HCEC 1CT (cell line): ENCODE data around the gene GPR75.

Experiments used
- DNase-seq: peaks from one replicate; pipeline ENCODE4 v3.0.0-alpha.2; 2017

Gene GPR75

GRCh38 chr2:53859206-53860181 lies at the start of gene GPR75:
Gene GPR75 (minus strand): TSS chr2:53859967. CDS start chr2:53854756, 5,211 bp downstream.
- no peak for DNase-seq

- DNase-seq: no peak
These were observed 47.8 kb upstream of the GPR75 start for GRCh38 chr2:53907582-53907981.

DNA sequence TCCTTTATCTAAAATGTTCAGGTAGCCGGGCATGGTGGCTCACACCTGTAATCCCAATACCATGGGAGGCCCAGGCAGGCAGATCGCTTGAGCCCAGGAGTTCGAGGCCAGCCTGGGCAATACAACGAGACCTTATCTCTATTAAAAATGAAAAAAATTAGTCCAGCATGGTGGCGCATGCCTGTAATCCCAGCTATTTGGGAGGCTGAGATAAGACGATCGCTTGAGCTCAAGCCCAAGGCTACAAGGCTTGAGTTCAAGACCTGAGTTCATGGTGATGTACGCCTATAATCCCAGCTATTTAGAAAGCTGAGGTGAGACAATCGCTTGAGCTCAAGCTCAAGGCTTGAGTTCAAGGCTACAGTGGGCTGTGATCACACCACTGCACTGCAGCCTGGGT lies 45.6 kb upstream of the GPR75 start:
- DNase-seq: no peak

- DNase-seq: no peak
These were observed 43.2 kb upstream of the GPR75 start for GRCh38 chr2:53903011-53903410.

GRCh38 chr2:53901192-53901591 lies 41.4 kb upstream of the GPR75 start:
- no peak for DNase-seq

DNA sequence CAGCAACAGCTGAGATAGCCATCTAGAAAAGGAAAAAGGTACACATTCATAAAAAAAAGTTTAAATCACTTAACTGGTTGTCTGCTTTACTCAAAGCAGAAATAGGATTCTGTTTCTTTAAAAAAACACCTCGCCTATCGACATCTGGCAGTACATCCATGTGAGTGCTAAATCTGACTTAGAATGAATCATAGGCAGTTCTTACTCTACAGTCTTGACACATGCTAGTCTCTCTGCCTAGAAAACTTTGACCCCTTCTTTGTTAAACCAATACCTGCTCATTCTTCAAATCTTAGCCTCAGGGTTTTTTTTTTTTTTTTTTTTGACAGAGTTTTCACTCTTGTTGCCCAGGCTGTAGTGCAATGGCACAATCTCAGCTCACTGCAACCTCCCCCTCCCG lies 37.1 kb upstream of the GPR75 start:
- peak; percentile 87 for DNase-seq

GRCh38 chr2:53886406-53887280 lies 26.9 kb upstream of the GPR75 start:
- DNase-seq: no peak

DNA sequence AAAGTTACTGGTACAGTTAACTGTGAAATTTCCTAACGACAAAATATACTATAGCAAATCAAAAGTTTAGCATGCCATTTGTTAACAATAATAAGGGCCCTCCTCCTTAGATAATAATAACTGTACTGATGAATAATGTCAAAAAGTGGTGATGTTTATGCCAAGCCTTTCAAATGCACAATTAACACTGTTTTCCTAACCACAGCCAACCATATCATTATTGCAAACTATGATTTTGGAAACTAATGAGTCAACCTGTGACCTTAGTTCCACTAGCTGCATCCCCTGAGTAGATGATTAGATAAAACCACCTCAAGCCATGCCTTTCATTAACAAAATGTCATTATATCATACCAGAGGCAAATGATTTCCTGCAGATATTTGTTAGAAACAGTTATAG lies 25.1 kb upstream of the GPR75 start:
- DNase-seq: no peak

DNA sequence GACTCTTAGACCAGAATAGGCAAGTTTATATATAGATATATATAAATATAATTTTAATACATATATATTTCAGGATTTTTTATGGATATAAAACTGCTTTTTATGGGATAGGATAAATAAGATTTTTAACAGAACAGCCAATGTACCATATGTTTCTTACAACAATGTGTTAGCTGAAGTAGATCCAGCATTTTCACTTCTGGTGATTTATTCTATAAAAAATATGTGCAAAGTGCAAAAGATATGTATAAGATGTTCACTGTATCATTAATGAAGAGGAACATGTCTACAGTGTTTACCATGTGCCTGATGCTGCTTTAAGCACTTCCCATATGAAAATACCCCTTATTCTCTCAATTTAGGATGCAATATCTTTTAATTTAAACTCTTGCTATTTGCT lies 22.2 kb upstream of the GPR75 start:
- DNase-seq: no peak

DNA sequence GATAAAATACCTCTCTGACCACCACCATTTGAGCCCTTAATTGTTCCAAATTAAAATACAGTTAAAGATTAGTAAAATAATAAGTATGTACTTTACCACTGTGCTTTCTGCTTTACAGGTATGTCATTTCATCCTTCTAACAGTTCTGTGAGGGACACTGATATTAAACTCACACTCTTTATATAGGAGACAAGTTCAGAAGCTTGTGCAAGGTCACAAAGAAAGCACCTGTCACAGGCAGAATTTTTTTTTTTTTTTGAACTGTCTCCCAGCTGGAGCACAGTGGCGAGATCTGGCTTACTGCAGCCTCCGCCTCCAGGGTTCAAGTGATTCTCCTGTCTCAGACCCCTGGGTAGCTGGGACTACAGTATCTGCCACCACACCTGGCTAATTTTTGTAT lies 21.6 kb upstream of the GPR75 start:
- no peak for DNase-seq

GRCh38 chr2:53880756-53881155 lies 21.0 kb upstream of the GPR75 start:
- DNase-seq: peak; percentile 70

DNA sequence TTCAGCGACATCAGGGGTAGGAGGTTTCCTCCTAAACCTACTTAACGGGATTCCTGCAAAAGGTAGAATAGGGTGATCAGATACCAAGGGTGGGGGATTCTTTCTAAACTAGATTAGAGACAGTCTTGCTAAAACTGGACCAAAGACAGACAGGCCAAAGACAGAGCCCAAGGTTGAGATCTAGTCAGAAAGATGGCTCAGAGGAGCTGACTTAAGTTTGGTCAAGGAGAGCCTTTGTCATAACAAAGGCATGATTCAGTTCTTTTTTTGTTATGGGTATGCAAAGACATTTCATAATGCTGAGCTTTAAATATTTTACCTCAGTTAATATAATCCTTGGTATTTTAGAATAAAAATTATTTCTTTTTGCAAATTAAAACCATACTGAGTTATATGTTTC lies 17.8 kb upstream of the GPR75 start:
- peak; percentile 8 for DNase-seq

DNA sequence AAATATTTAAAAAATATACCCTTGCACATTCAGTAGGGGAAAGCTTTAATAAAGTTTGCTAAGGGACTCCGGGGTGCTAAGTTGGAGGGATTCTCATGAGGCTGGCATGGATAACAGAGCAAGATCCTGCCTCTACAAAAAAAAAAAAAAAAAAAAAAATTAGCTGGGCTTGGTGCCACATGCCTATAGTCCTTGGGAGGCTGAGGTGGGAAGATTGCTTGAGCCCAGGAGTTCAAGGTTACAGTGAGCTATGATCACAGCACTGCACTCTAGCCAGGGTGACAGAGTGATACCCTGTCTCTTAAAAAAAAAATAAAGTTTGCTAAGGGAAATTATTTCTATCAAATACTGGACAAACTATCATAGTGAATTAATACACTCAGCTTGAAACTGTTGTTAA lies 17.3 kb upstream of the GPR75 start:
- no peak for DNase-seq

GRCh38 chr2:53874401-53874950 lies 14.7 kb upstream of the GPR75 start:
- DNase-seq: no peak

DNA sequence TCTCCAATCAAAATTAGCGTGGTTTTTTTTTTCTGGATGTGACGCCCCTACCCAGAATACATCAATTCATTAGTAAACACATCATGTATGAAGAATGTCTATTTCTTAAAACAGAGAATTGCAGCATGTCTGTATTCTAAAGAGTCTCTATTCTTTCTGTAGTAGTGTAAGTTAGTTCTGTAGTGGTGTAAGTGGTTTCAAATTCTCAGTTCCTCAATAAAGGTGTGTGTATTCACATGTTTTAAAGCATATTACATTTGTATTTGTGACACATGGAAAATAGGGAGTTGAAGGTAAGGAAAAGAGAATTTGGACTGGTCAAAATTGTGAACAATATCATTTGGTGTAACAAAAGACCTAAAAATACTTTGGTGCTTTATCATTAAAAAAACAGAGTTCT lies 8.0 kb upstream of the GPR75 start:
- DNase-seq: no peak

DNA sequence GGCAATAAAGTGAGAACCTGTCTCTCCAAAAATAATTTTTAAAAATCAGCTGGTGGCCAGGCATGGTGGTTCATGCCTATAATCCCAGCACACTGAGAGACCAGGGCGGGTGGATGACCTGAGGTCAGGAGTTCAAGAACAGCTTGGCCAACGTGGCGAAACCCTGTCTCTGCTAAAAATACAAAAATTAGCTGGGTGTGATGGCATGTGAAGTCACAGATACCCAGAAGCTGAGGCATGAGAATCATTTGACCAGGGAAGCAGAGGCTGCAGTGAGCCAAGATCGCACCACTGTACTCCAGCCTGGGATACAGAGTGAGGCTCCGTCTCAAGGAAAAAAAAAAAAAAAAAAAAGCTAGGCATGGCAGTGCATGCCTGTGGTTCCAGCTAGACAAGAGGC lies 7.4 kb upstream of the GPR75 start:
- no peak for DNase-seq

DNA sequence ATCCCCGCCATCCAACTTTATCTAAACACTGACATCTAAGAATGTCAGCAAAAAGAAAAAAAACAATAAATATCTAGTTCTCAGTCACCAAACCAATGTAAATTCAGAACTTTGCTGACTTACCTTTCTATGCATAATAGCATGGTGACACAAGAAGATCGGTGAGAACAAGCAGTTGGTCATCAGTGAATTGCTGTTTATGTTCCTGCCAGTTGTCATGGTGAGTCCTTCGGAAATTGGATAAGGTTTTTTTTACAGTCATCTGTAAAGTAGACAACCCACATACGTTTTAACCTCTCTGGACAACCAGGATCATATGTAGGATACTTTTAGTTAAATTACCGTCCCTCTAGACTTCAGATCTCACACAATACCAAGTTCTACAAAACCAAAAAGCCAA lies 6.2 kb upstream of the GPR75 start:
- no peak for DNase-seq

GRCh38 chr2:53865264-53865663 lies 5.5 kb upstream of the GPR75 start:
- no peak for DNase-seq

DNA sequence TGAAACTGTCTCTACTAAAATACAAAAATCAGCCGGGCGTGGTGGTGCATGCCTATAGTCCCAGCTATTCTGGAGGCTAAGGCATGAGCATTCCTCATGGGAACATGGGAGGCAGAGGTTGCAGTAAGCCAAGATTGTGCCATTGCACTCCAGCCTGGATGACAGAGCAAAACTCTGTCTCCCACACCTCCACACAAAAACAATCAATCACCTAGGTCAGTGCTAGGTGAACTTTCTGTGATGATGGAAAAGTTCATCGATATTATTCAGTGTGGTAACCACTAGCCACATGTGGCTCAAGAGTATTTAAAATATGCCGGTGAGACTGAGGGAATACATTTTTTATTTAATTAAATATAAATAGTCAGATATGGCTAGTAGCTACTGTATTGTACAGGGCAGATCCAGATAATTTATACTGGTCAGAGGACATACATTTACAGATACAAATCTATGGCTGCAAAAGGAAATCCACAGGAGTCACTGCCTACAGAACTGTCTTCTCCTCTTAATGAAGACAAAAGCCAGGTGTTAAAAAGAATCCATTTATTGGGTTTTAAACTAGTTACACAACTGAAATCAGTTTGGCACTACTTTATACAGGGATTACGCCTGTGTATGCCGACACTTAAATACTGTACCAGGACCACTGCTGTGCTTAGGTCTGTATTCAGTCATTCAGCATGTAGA lies 3.9 kb upstream of the GPR75 start:
- DNase-seq: no peak

DNA sequence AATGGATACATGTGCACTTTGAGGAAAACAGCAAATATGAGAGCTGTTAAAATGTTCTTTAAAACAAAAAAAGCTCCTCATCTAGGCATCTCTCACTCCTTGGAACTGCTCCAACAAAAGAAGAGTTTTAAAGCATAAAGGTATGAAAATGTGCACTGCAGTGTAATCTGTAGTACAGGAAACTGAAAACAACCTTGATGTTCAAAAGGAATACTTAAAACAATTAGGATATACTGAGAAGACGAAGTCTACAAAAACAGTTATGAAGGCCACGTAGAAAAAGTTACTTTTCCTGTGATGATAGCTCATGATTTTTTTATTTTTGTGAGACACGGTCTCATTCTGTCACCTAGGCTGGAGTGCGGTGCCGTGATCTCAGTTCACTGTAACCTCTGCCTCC lies 2.1 kb upstream of the GPR75 start:
- DNase-seq: no peak

DNA sequence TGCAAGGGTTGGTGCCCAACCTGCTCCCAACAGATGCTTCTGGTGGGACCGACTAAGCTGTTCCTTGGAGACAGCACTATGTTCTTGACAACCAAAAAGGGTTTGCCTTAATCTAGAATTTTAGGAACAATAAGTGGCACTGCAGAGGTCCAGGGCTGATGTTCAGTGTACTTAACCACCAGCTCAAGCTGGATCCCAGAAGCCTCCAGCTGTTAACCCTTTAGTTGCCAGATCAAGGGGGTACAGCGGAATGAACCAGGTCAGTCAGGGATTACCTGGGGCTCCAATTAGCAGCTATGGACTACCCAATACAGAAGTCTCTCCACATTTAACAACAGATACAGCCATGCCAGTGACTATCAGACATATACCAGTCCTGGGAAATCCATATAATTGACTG lies 3.5 kb downstream of the GPR75 start:
- DNase-seq: no peak

DNA sequence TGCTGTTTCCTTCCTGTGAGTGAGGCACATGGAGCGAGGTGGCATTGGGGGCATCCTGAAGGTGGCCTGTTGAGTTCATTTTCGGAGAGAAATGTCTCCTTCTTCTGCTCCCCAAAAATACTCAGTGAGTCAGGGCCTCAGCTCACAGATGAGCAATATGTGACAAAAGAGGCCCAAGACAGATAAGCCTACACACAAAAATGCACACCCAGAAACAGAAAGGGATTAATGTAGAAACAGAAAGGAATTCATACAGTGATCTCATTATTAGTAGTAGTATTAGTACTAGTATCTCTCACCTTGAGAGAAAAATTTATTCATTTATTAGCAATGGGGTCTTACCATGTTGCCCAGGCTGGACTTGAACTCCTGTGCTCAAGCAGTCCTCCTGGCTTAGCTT lies 5.1 kb downstream of the GPR75 start:
- DNase-seq: peak; percentile 21

DNA sequence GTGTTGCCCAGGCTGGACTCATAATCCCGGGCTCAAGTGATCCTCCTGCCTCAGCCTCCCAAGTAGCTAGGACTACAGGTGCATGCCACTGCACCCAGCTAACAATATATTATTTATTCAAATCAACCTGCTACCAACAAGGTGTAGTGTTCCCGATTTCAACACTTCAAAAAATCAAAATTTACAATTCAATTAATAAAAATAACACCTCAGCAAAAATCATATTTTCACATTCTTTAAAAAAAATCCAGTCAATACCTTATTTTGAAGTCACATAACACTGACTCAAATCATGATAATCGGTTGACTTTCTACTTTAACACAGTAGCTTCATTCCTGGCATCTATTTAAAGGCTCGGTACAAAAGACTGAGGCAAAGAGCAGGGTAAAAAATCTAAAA lies 7.2 kb downstream of the GPR75 start:
- DNase-seq: no peak
